ENCODE results near the gene CAST. TPM values are rescaled to one million over a fixed set of nuclear protein-coding genes. Genes with fewer than 3 reads are reported as not detected.

Gene CAST
- total RNA-seq, 1 experiment from 2014 or later = 52.3 TPM

GRCh38 chr5:96637196-96637595 is 25.0 kb upstream of the CAST start:
- Mint-ChIP-seq H3K9me3 (no peaks in the 10 kb centered on the region), H3K27me3 (ENCODE audit: low read depth) (no peaks in the 10 kb centered on the region), H3K4me1 (peaks cover 3 to 4% of the 10 kb centered on the region in 2 experiments; a peak in 2 of 4 replicates), H3K27ac (no peak overlapping the region), H3K36me3 (ENCODE audit: insufficient read depth in 1 of 3, low read depth in 3 of 3) (no peaks in the 10 kb centered on the region), H3K4me3 (no peak overlapping the region)
- Histone ChIP-seq H4K5ac (ENCODE audit: insufficient read length, low read depth, low read length) (no peak overlapping the region), H4K20me1 (ENCODE audit: control insufficient read depth, insufficient read depth, insufficient read length) (no peaks in the 10 kb centered on the region), H3K23ac (ENCODE audit: insufficient read length, low read depth, low read length) (no peak overlapping the region), H3K27ac (ENCODE audit: insufficient read length, low read depth, low read length) (no peak overlapping the region), H3K9ac (ENCODE audit: extremely low read depth, insufficient read length, low read length) (no peak overlapping the region), H3K14ac (ENCODE audit: insufficient read depth, low read length) (no peak overlapping the region), H3K79me1 (ENCODE audit: insufficient read depth, low read depth, low read length, poor library complexity, severe bottlenecking) (no peaks in the 10 kb centered on the region), H3K27me3 (ENCODE audit: insufficient read depth, low read length) (no peaks in the 10 kb centered on the region), H3K9me3 (ENCODE audit: control insufficient read depth, low read depth, low read length) (no peaks in the 10 kb centered on the region), H4K91ac (ENCODE audit: insufficient read length, low read depth, low read length) (no peak overlapping the region), H2BK5ac (ENCODE audit: insufficient read length, low read length) (no peak overlapping the region), H2BK20ac (ENCODE audit: low read depth, low read length, poor library complexity, severe bottlenecking) (no peak overlapping the region), H2AFZ (ENCODE audit: low read length) (no peak overlapping the region), H3K79me2 (ENCODE audit: insufficient read depth, low read length) (no peaks in the 10 kb centered on the region), H2BK15ac (ENCODE audit: low read depth, low read length) (no peak overlapping the region), H3T11ph (ENCODE audit: low read length) (no peak overlapping the region), H3K4me2 (ENCODE audit: insufficient read depth, insufficient read length, low read length) (no peak overlapping the region), H2BK12ac (ENCODE audit: insufficient read length, low read depth, low read length) (no peak overlapping the region), H3K56ac (ENCODE audit: insufficient read length, low read depth, low read length) (no peak overlapping the region), H4K8ac (replicated peaks; ENCODE audit: insufficient read length, low read depth, low read length) (no peak overlapping the region), H3K18ac (ENCODE audit: insufficient read length, low read depth, low read length) (no peak overlapping the region), H3K4me1 (ENCODE audit: insufficient read depth, low read length) (no peaks in the 10 kb centered on the region), H2BK120ac (ENCODE audit: low read depth, low read length, poor library complexity, severe bottlenecking) (no peak overlapping the region), H2AK5ac (ENCODE audit: insufficient read length, low read length) (no peak overlapping the region), H3K4ac (ENCODE audit: low read depth, low read length) (no peak overlapping the region), H3K23me2 (ENCODE audit: insufficient read length, low read depth, low read length, poor library complexity, severe bottlenecking) (no peaks in the 10 kb centered on the region)
- no CpG with 5 or more reads among the region's 1 CpG for WGBS (ENCODE audit: extremely low coverage, insufficient read length, low lambda C conversion rate)
- no peak for DNase-seq
- TF ChIP-seq, protein P1, sequence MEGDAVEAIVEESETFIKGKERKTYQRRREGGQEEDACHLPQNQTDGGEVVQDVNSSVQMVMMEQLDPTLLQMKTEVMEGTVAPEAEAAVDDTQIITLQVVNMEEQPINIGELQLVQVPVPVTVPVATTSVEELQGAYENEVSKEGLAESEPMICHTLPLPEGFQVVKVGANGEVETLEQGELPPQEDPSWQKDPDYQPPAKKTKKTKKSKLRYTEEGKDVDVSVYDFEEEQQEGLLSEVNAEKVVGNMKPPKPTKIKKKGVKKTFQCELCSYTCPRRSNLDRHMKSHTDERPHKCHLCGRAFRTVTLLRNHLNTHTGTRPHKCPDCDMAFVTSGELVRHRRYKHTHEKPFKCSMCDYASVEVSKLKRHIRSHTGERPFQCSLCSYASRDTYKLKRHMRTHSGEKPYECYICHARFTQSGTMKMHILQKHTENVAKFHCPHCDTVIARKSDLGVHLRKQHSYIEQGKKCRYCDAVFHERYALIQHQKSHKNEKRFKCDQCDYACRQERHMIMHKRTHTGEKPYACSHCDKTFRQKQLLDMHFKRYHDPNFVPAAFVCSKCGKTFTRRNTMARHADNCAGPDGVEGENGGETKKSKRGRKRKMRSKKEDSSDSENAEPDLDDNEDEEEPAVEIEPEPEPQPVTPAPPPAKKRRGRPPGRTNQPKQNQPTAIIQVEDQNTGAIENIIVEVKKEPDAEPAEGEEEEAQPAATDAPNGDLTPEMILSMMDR (conservative IDR thresholded peaks at IDR 0.05) = no peak

Data from H9 (cell line).